DMS53 (cell line): ENCODE results near the gene SPATA6L.
A peak's percentile ranks its signal among the peaks of the same experiment; 100 is the strongest.

Source experiments
- DNase-seq: peaks from one replicate; lab custom pipeline; 2025; lab: John Stamatoyannopoulos, UW

The SPATA6L gene

GRCh38 chr9:4583001-4583400 is 83.3 kb downstream of the SPATA6L start:
- DNase-seq = no peak

DNA sequence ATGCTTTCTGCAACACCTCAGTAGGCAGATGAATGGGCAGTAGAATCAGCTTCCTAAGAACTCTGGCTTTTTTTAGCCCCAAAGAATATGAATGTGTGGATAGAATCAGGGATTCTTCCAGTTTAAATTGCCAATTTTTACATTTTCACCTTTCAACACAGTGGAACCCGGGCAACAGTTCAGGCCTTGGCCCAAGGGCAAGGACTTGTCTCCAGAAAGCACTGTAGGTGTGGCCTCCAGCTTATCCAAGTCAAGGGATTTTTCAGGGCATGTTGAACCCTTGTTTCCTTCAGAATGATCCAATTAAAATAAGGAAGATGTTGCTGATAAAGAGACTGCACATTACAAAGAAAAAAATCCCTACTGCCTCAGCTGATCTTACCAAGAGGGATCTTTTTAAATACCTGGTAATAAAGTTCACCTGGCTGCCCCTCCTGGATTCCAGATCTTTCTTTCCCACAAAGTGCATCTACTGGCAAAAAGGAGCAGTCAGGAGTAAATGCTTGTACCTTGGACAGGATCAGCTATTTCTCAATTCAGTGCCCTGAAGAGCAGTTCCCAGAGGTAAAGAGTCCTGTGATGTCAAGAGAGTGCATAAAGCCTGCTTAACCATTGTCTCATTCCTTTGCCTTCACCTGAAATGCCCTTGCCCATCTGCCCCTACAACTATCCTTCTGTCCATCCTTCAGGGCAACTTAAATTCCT is 84.3 kb downstream of the SPATA6L start:
- DNase-seq = no peak

DNA sequence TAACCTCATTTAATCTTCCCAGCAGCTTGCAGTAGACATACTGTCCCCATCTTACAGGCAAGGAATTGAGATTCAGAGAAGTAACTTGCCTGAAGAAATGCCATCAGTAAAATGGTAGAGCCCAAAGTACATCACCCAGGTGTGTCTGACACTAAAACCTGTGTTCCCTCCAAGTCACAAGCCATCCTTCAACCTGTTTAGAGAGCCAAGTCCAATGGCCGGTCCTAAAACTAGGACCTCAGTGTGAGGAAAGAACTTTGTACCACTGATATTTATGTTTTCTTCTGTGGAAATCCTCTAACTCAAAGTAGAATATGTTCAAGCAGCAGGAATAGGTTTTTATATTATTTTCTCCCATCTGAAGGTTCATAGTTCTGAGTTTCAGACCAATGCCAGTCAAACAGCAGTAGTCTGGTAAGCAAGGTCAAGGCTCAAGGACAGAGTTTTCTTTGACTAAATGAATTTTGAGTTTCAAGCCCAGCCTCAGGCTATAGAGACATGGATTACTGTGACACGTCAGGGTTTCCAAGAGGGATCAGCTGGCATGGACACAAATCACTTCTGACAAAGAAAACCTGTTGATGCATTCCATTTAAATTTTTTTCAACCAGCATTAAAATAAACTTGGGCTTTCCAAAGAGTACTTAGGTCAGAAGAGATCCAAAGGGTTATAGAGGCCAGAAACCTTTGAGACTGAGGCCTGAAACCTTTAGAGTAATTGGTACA is 85.1 kb downstream of the SPATA6L start:
- DNase-seq = no peak

DNA sequence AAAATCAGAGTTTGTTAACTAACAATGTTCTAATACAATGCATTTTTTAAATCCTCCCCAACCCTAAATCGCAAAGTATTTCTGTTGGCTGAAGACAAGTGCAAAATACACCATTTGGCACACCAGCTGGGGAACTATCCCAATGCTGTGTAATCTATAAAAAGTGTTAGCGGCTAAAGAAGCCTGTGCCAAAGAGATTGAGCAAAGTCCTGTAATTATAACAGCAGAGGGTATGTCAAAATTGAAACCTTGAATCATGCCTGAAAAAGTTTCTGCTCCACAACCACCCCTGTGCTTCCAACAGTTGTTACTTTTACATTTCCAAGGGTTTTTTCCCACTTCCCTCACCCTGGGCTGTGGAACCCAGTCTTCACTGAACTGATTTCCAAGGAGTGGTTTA is 87.3 kb downstream of the SPATA6L start:
- DNase-seq = no peak

GRCh38 chr9:4576448-4576847 is 89.8 kb downstream of the SPATA6L start:
- DNase-seq = no peak

- DNase-seq = no peak
These were observed 90.3 kb downstream of the SPATA6L start for GRCh38 chr9:4575997-4576396.

DNA sequence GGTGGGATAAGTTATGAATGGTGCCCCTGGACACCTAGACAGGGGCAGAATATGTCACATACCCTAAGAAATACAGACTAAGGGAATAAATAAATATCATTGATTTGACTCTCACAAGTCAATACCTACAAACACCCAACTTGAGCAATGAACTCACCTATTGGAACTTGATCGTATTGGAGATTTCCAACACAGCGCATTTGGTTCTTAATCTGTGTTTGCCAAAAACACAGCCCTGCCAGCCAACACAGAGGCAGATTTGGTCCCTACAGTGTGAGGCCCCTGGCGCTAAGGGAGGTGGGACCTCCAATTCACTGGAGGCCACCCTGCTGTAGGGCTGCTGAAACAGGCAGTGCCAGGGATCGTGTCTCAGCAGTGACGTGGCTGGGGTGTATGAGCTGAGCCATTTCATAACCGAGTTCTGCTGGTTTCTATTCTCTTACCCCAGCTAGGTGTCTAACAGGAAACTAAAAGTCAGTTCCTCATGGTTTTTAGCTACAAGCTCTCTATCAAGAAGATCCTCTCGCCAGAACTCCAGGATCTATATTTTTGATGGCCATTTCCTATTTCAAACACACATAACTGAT is 91.5 kb downstream of the SPATA6L start:
- no peak for DNase-seq

GRCh38 chr9:4573634-4574389 is 92.5 kb downstream of the SPATA6L start:
- no peak for DNase-seq

DNA sequence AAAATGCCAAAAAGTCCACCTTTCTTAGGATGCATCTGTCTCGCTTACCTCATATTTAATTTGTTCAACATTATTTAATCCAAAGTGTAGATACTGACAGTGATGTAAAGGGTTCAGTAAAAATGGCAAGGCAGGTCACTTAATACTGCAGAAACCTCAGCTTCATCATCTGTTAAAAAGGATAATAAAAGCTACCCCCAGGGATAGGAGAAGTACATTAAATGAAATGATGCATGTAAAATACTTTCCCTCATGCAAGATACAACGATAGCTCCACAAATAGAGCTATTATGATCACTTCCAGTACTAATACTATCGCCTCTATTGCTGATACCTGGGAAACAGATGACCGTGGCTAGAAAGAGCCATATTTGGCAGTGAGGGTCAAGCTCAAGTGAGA is 93.1 kb downstream of the SPATA6L start:
- DNase-seq = no peak

DNA sequence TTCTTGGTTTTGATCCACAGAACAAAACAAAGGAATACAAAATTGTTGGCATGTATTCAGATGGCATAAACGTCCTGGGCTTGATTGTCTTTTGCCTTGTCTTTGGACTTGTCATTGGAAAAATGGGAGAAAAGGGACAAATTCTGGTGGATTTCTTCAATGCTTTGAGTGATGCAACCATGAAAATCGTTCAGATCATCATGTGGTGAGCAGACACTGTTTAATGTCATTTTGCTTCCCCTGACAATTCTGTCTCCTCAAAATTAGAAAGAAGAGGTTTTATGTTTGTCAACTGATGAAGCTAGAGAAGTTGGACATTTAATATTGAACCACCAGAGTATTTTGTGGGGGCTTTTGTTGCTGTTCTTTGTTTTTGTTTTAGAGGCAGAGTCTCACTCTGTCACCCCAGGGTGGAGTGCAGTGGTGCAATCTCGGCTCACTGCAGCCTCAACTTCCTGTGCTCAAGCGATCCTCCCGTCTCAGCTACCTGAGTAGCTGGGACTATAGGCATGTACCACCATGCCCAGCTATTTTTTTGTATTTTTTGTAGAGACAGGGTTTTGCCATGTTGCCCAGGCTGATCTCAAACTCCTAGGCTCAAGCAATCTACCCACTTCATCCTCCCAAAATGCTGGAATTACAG is 94.0 kb downstream of the SPATA6L start:
- no peak for DNase-seq

DNA sequence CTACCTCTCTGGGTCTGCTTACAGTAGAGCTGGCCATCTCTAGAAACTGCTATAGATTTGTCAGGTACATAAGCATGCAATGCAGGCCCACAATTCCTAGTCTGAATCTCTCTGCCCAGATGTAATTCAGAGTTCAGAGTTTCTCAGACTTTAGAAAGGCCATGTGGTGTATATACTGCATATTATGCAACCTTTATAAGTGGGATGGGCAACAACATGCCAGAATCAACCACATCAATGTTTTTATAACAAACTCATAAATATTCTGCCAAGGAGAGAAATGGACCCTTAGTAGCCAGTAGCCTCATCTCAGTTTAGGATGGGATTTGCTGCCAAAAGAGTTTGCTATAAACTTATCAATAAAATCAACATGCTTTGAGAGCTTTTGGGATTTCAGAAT is 97.2 kb downstream of the SPATA6L start:
- no peak for DNase-seq

GRCh38 chr9:4567601-4568000 is 98.7 kb downstream of the SPATA6L start:
- DNase-seq = no peak

- DNase-seq = no peak
These were observed 99.5 kb downstream of the SPATA6L start for GRCh38 chr9:4566806-4567205.

GRCh38 chr9:4563105-4563504 is 103.2 kb downstream of the SPATA6L start:
- no peak for DNase-seq

DNA sequence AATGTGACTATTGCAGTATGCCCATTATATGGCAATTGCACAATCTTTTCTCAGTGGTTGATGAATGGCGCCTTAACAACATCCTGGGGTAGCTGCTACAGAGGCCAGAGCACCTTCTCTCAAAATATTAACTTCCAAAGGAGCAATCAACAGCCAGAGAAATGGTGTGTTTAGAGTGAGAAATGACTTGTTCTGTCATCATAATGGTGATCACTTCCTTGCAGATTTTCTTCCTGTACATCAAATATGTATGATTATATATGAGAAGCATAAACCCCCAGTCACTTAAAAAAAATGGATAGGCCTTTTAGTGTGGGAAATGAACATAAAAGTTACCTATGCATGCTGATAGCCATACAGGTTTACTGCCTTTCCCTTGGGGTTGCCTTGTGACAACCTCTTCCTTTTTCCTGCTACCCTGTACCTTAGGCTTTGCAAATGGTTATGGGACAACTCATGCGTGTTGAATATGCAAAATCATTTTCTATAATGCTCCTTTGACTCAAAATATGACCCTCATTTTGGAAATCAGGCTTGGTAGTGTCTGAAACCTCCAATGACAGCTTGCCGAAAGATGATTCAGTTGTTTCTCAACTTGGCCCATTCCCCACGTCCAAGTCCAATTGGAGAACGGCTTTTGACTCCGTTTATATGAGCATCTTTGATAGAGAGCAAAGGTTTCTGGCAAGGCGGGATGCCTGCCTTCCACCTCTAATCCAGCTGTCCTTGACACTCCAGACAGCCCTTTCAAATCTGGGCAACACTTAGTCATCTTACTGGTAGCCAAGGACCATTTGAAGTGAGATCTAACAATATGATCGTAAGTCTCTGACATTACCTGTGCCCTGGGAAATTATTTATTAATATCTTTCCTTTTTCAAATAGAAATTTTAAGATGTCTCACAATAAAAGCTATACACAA is 106.8 kb downstream of the SPATA6L start:
- no peak for DNase-seq

DNA sequence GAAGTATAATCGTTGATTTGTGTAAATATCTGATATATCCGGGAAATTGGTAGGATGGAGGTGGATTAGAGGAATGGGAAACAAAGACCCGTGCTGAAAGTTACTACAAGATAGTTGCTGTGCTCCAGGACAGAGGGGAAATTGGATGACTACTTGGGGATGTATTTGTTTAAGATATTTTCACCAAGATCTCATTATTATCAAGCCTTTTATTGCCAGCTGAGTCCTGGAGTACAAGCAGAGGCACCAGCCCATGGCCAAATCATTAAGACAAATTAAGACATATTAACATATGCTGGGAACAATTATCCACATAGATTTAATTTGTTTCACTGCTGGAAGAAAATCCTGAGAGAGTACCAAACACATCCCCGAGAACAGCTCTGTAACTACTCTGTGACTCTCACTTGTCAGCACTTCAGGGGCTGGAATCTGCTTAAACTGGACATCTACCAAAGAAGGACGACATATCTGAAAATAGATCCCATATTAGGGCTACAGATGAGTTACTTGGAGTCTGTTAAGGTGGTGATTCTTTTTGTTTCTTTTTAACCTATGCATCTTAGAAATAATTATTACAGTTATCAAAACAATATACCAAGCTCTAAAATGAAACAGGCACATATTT is 107.8 kb downstream of the SPATA6L start:
- DNase-seq = no peak

DNA sequence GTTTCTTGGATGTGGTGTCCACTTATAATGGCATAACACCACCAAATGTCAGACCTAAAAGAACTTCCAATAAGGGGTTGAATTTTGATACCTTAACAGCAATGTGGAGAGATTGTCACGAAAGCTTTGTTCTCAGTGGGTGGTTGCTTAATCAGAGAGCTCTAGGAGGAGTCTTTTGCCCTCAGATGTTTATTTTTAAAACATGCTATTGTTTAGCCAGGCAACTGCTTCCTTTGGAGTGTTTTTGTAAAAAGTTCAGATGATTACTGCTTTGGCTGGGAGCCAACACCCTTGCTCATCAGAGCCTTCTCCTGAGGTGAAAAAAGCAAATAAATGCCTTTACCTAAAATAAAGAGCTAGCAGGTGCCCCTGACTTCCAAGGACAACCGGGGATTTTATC is 111.0 kb downstream of the SPATA6L start:
- peak; percentile 48 for DNase-seq

GRCh38 chr9:4553951-4554381 is 112.3 kb downstream of the SPATA6L start:
- no peak for DNase-seq

DNA sequence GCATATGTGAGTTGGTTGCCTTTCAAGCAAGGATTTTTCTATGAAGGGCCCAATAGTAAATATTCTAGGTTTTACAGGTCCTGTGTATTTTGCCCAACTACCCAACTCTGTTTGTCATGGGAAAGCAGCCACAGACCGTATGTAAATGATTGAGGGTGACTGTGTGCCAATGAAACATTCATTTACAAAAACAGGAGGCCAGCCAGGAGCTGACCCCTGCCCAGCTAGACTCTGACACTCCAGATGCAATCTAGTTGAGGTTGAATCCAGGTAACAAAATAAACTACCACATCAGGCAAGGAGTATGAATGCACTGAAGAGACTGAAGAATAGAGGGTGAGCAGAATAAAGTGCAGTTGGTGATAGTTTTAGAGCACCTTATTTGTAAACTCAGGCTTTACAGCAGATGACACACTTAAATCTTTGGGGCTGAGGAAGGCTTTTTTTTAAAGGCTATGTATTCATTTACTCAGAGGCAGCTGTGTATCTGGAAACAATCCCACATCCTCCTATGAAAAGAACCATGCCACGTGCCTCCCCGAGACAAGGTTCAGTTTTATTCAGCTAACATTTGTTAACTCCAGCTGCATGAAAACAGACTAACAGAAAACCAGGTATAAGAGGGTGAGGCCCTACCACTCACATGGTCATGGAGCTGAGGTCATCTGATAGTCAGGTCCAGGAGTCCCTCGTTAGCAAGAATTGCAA is 115.3 kb downstream of the SPATA6L start:
- no peak for DNase-seq

- no peak for DNase-seq
These were observed 116.5 kb downstream of the SPATA6L start for GRCh38 chr9:4549751-4550295.
